Measurements from ENCODE around the gene SUSD2. TPM values are rescaled to one million over a fixed set of nuclear protein-coding genes. Genes with fewer than 3 reads are reported as not detected.

Gene SUSD2
- total and polyA plus RNA-seq, 2 of the 4 experiments (the other 2 are of a cell fraction) = 0.18 to 1.6 TPM

DNA sequence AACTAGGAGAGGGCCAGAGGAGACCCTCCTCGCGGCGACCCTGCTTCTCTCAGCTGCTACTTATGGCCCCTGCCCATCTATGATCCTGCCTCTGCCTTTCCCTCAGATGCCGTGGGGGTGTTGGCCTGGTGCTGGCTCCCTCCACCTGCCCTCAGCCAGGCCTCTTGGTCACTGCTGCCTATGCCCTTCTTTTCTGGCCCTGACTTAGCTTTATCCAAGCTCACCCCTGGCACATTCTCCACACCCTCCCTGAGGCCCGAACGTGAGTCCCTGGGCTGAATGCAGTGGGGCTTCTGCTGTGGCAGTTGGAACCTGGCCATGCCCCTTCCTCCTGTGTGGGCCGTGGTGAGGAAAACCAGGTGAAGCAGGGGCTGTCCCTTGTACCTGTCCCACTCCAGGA is 19.8 kb upstream of the SUSD2 start:
- H3K9ac ChIP-seq (ENCODE audit: low read depth, low read length) = no peak overlapping the region
- no peak overlapping the region for H2AFZ ChIP-seq (replicated peaks; ENCODE audit: low read length, poor library complexity)
- H3K18ac ChIP-seq (ENCODE audit: low read depth, low read length) = no peak overlapping the region
- H4K8ac ChIP-seq (ENCODE audit: low read depth in 2 of 2, low read length in 2 of 2) = no peak overlapping the region
- H2BK20ac ChIP-seq (ENCODE audit: low read depth, low read length) = no peak overlapping the region
- no peak overlapping the region for H3K4me2 ChIP-seq (ENCODE audit: low read depth, low read length)
- peaks cover 94% of the 10 kb centered on the region for H4K20me1 ChIP-seq (ENCODE audit: insufficient read depth, low read length)
- WGBS, 2 experiments (ENCODE audit: extremely low coverage in 2 of 2, insufficient read length in 1 of 2) = 89% methylated on average over 3 of the region's 7 CpGs; no CpG with 5 or more reads in 1 of the 2 experiments
- no peak overlapping the region for H3K23ac ChIP-seq (ENCODE audit: low read depth, low read length)
- peaks cover 21% of the 10 kb centered on the region for H3K4me1 ChIP-seq (ENCODE audit: control insufficient read depth, insufficient read depth, low read length)
- H3K4ac ChIP-seq (ENCODE audit: low read depth, low read length) = no peak overlapping the region
- ChIA-PET CTCF (no interaction called here), POLR2A (ENCODE audit: unreplicated experiment) (no interaction called here)
- in situ Hi-C loops (cut with MboI; ENCODE audit: low sequenced_read_pairs) (no loop called here), dilution Hi-C loops (cut with HindIII; ENCODE audit: low sequenced_read_pairs, unreplicated experiment) (no loop called here), intact Hi-C loops (cut with micrococcal nuclease) (no loop called here)
- H2BK5ac ChIP-seq (ENCODE audit: low read depth, low read length, poor library complexity, severe bottlenecking) = no peak overlapping the region
- H4K91ac ChIP-seq (ENCODE audit: insufficient read depth, low read depth, low read length) = no peak overlapping the region
- H3K79me1 ChIP-seq (ENCODE audit: low read depth in 1 of 2, low read length in 2 of 2) = peaks cover 31 to 96% of the 10 kb centered on the region in 2 experiments
- H3K9me1 ChIP-seq (ENCODE audit: insufficient read depth, low read length) = peaks cover 17% of the 10 kb centered on the region
- H3K14ac ChIP-seq (replicated peaks; ENCODE audit: low read depth, low read length) = no peak overlapping the region
- no peak overlapping the region for H3K4me3 ChIP-seq (ENCODE audit: insufficient read depth, low read depth, low read length)
- H3K9me3 ChIP-seq (ENCODE audit: control insufficient read depth, insufficient read depth, low read length) = no peaks in the 10 kb centered on the region
- no peak for ATAC-seq (ENCODE audit: low read depth)
- H2AK9ac ChIP-seq (replicated peaks; ENCODE audit: low read depth, low read length, poor library complexity) = no peak overlapping the region
- no peak overlapping the region for H3K56ac ChIP-seq (ENCODE audit: extremely low read depth, insufficient read depth, low read length)
- peaks cover 26% of the 10 kb centered on the region for H3K36me3 ChIP-seq (ENCODE audit: control insufficient read depth, insufficient read depth, low read length)
- no TSS peak for BruUV-seq (replicated peaks)
- no peak overlapping the region for H2BK120ac ChIP-seq (ENCODE audit: low read depth, low read length)
- H3K27me3 ChIP-seq (ENCODE audit: control insufficient read depth, insufficient read depth, low read length) = no peaks in the 10 kb centered on the region
- H4K5ac ChIP-seq (ENCODE audit: low read depth, low read length) = no peak overlapping the region
- H2BK15ac ChIP-seq (ENCODE audit: low read depth, low read length) = no peak overlapping the region
- no peak overlapping the region for H2AK5ac ChIP-seq (ENCODE audit: low read depth, low read length)
- no peak for DNase-seq
- no peak overlapping the region for H3K27ac ChIP-seq (ENCODE audit: insufficient read depth, low read length)
- no peak for TF ChIP-seq CHD1 (IDR thresholded peaks at IDR 0.05; ENCODE audit: low read depth, low read length)
- TF ChIP-seq FOS (IDR thresholded peaks at IDR 0.05; ENCODE audit: low read depth, low read length) = no peak
- TF ChIP-seq, protein P1, sequence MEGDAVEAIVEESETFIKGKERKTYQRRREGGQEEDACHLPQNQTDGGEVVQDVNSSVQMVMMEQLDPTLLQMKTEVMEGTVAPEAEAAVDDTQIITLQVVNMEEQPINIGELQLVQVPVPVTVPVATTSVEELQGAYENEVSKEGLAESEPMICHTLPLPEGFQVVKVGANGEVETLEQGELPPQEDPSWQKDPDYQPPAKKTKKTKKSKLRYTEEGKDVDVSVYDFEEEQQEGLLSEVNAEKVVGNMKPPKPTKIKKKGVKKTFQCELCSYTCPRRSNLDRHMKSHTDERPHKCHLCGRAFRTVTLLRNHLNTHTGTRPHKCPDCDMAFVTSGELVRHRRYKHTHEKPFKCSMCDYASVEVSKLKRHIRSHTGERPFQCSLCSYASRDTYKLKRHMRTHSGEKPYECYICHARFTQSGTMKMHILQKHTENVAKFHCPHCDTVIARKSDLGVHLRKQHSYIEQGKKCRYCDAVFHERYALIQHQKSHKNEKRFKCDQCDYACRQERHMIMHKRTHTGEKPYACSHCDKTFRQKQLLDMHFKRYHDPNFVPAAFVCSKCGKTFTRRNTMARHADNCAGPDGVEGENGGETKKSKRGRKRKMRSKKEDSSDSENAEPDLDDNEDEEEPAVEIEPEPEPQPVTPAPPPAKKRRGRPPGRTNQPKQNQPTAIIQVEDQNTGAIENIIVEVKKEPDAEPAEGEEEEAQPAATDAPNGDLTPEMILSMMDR (conservative IDR thresholded peaks at IDR 0.05; ENCODE audit: low read depth, low read length) = no peak
- TF ChIP-seq, protein P2, sequence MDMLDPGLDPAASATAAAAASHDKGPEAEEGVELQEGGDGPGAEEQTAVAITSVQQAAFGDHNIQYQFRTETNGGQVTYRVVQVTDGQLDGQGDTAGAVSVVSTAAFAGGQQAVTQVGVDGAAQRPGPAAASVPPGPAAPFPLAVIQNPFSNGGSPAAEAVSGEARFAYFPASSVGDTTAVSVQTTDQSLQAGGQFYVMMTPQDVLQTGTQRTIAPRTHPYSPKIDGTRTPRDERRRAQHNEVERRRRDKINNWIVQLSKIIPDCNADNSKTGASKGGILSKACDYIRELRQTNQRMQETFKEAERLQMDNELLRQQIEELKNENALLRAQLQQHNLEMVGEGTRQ (IDR thresholded peaks at IDR 0.05; ENCODE audit: low read depth, low read length) = no peak
- no peak for TF ChIP-seq SMC3 (IDR thresholded peaks at IDR 0.05; ENCODE audit: low read depth, low read length)
- TF ChIP-seq, protein P3, sequence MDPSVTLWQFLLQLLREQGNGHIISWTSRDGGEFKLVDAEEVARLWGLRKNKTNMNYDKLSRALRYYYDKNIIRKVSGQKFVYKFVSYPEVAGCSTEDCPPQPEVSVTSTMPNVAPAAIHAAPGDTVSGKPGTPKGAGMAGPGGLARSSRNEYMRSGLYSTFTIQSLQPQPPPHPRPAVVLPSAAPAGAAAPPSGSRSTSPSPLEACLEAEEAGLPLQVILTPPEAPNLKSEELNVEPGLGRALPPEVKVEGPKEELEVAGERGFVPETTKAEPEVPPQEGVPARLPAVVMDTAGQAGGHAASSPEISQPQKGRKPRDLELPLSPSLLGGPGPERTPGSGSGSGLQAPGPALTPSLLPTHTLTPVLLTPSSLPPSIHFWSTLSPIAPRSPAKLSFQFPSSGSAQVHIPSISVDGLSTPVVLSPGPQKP (IDR thresholded peaks at IDR 0.05; ENCODE audit: borderline replicate concordance, low read depth, low read length) = no peak
- no peak for TF ChIP-seq BHLHE40 (IDR thresholded peaks at IDR 0.05; ENCODE audit: low read depth, low read length)
- TF ChIP-seq NFE2L2 (IDR thresholded peaks at IDR 0.05; ENCODE audit: low read depth, low read length) = no peak
- no peak for TF ChIP-seq RFX5 (IDR thresholded peaks at IDR 0.05; ENCODE audit: low read depth, low read length)
- TF ChIP-seq CEBPB (IDR thresholded peaks at IDR 0.05; ENCODE audit: low read depth, low read length) = no peak

Data from IMR-90 (cell line).